PC-3 (cell line): ENCODE measurements around the gene GFRA1. TPM values are rescaled to one million over a fixed set of nuclear protein-coding genes. Genes with fewer than 3 reads are reported as not detected.

Experiments used
- ATAC-seq: fragments of 200-7000 bp; cut with Tn5 transposase; 2 replicates; pipeline ENCODE4 v1.9.1; 2020; ENCODE audit warnings: mild to moderate bottlenecking, moderate library complexity
- BruUV-seq: library from RNA; stranded (reverse); fragments of 400-500 nt; replicated peaks from 2 replicates; lab custom pipeline; 2021; lab: Mats Ljungman, UMichigan
- CTCF ChIA-PET: fragments of 300-600 bp; sonication (Branson Sonifier 250); formaldehyde crosslinking; loops from one replicate; lab custom pipeline; 2022; ENCODE audit warnings: antibody characterized with exemption; lab: Charles Lee
- POLR2A ChIA-PET: fragments of 300-600 bp; sonication (Branson Sonifier 250); formaldehyde crosslinking; loops from one replicate; lab custom pipeline; 2022; ENCODE audit warnings: antibody characterized with exemption; ENCODE audit not compliant: unreplicated experiment; lab: Charles Lee
- DNase-seq: peaks from one replicate; pipeline ENCODE4 v3.0.0-alpha.2; 2015
- H2AFZ ChIP-seq: fragments of 300-600 bp; sonication (generic); 2 replicates; pipeline ENCODE4 v1.6.0; 2016; ENCODE audit warnings: antibody characterized with exemption, low read length
- H3F3A ChIP-seq: fragments of 300-600 bp; sonication (generic); one replicate; pipeline ENCODE4 v1.6.0; 2017; ENCODE audit warnings: antibody characterized with exemption, low read length, control low read depth, mild to moderate bottlenecking; ENCODE audit not compliant: unreplicated experiment
- H3K27ac ChIP-seq: fragments of 300-600 bp; sonication (generic); 2 replicates; pipeline ENCODE4 v1.5.1; 2016; ENCODE audit warnings: mild to moderate bottlenecking, low read length
- H3K27me3 ChIP-seq: fragments of 300-600 bp; sonication (generic); 2 replicates; pipeline ENCODE4 v1.6.1; 2016; ENCODE audit warnings: low read length, mixed read lengths
- H3K36me3 ChIP-seq: fragments of 300-600 bp; sonication (generic); 2 replicates; pipeline ENCODE4 v1.6.1; 2016; ENCODE audit warnings: low read depth, mixed run types, low read length, mixed read lengths
- H3K4me1 ChIP-seq: fragments of 300-600 bp; sonication (generic); 2 replicates; pipeline ENCODE4 v1.5.1; 2016; ENCODE audit warnings: low read length; ENCODE audit not compliant: insufficient read depth
- H3K4me2 ChIP-seq: fragments of 300-600 bp; sonication (generic); 2 replicates; pipeline ENCODE4 v1.6.0; 2016; ENCODE audit warnings: low read length
- H3K4me3 ChIP-seq: fragments of 300-600 bp; sonication (generic); 2 replicates; pipeline ENCODE4 v1.5.1; 2016; ENCODE audit warnings: mild to moderate bottlenecking, low read length, mixed read lengths
- H3K79me2 ChIP-seq: fragments of 300-600 bp; sonication (generic); 2 replicates; pipeline ENCODE4 v1.6.1; 2017; ENCODE audit warnings: low read length, mixed read lengths
- H3K9ac ChIP-seq: fragments of 300-600 bp; sonication (generic); 2 replicates; pipeline ENCODE4 v1.6.0; 2016; ENCODE audit warnings: mild to moderate bottlenecking, low read length
- H3K9me2 ChIP-seq: fragments of 300-600 bp; sonication (generic); replicated peaks from 2 replicates; pipeline ENCODE4 v1.6.1; 2016; ENCODE audit warnings: mixed run types, low read length, mixed read lengths
- H3K9me3 ChIP-seq: fragments of 300-600 bp; sonication (generic); 2 replicates; pipeline ENCODE4 v1.6.1; 2016; ENCODE audit warnings: low read length, mixed read lengths
- H4K20me1 ChIP-seq: fragments of 300-600 bp; sonication (generic); 2 replicates; pipeline ENCODE4 v1.6.1; 2016; ENCODE audit warnings: low read length, mixed read lengths
- EZH2 ChIP-seq: fragments of 300-600 bp; sonication (generic); IDR thresholded peaks from one replicate; pipeline ENCODE4 v1.6.1; 2017; ENCODE audit warnings: antibody characterized with exemption, mild to moderate bottlenecking, low read length; ENCODE audit not compliant: unreplicated experiment
- EZH2phosphoT487 ChIP-seq: fragments of 300-600 bp; sonication (generic); IDR thresholded peaks from 2 replicates; pipeline ENCODE4 v1.6.1; 2018; ENCODE audit warnings: mild to moderate bottlenecking, antibody characterized with exemption, low read length, borderline replicate concordance
- intact Hi-C: fragments of 100-400 bp; cut with micrococcal nuclease; formaldehyde crosslinking; loops from 2 replicates; pipeline ENCODE4 v1.9.0; 2023
- total RNA-seq: library from RNA; depleted of rRNA; stranded (reverse); fragments of >200 nt; gene quantifications from 2 replicates; pipeline ENCODE4 v1.2.3, GENCODE V29; 2014
- TF ChIP-seq, protein P1 (sequence below): fragments of 300-600 bp; sonication (generic); conservative IDR thresholded peaks from 2 replicates; pipeline ENCODE4 v1.5.1; 2017; ENCODE audit warnings: antibody characterized with exemption, low read depth, mild to moderate bottlenecking, low read length

Gene GFRA1
- total RNA-seq, 1 experiment from 2014 or later = not detected

DNA sequence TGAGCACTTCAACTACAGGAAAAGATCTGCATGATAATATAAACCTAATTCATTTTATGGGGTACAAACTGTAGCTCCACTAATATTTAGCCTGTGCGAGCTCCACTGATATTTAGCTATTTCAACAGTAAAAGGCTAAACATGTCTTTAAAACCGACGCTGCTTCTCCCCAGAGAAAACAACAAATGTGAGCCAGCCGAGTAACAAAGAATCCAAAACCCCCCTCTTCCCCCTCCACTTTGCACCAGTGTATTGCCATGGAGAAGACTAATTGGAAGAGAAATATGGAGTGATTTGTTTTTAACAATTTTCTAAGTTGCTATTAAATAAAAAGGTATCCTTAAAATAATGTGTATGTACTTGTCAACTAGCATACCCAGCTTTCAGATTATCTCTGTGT is 136.7 kb downstream of the GFRA1 start:
- BruUV-seq = no TSS peak
- Histone ChIP-seq H3K9me2 (no peaks in the 10 kb centered on the region), H3K79me2 (no peaks in the 10 kb centered on the region), H3K36me3 (no peaks in the 10 kb centered on the region), H3K27me3 (no peaks in the 10 kb centered on the region), H3K27ac (no peak overlapping the region), H3K9ac (no peak overlapping the region), H3K4me3 (no peak overlapping the region), H4K20me1 (no peaks in the 10 kb centered on the region), H3K4me1 (no peaks in the 10 kb centered on the region), H3F3A (no peaks in the 10 kb centered on the region), H2AFZ (no peak overlapping the region), H3K4me2 (no peak overlapping the region), H3K9me3 (no peaks in the 10 kb centered on the region)
- ChIA-PET CTCF (no interaction called here), POLR2A (no interaction called here)
- DNase-seq = no peak
- intact Hi-C loops = no loop called here
- TF ChIP-seq EZH2phosphoT487 = no peak
- TF ChIP-seq, protein P1, sequence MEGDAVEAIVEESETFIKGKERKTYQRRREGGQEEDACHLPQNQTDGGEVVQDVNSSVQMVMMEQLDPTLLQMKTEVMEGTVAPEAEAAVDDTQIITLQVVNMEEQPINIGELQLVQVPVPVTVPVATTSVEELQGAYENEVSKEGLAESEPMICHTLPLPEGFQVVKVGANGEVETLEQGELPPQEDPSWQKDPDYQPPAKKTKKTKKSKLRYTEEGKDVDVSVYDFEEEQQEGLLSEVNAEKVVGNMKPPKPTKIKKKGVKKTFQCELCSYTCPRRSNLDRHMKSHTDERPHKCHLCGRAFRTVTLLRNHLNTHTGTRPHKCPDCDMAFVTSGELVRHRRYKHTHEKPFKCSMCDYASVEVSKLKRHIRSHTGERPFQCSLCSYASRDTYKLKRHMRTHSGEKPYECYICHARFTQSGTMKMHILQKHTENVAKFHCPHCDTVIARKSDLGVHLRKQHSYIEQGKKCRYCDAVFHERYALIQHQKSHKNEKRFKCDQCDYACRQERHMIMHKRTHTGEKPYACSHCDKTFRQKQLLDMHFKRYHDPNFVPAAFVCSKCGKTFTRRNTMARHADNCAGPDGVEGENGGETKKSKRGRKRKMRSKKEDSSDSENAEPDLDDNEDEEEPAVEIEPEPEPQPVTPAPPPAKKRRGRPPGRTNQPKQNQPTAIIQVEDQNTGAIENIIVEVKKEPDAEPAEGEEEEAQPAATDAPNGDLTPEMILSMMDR = no peak
- no peak for TF ChIP-seq EZH2
- no peak for ATAC-seq

DNA sequence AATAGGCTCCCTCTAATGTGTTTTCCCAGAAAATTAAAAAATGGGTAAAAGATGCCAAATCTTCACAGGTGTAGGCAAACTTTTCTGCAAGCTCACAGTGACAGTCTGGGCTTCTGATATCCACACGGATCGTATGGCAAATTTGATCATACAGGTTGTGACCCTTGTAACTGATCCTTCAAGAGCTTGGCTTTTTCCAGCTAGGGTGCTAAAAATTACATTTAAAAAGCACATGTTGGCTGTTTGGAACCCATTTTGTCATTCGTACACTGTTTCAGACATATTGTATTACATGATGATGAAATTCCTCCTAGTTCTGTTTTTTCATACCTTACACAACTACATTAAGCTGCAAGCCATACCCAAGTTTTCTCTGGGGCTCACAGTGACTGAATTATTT is 138.7 kb downstream of the GFRA1 start:
- no peaks in the 10 kb centered on the region for H3K36me3 ChIP-seq
- H3K9me2 ChIP-seq = no peaks in the 10 kb centered on the region
- H3K4me2 ChIP-seq = no peak overlapping the region
- no peaks in the 10 kb centered on the region for H4K20me1 ChIP-seq
- no peak overlapping the region for H3K27ac ChIP-seq
- ATAC-seq = no peak
- intact Hi-C loops = no loop called here
- H3F3A ChIP-seq = no peaks in the 10 kb centered on the region
- TF ChIP-seq EZH2phosphoT487 = no peak
- TF ChIP-seq, protein P1 = no peak
- no peak for TF ChIP-seq EZH2
- H3K79me2 ChIP-seq = no peaks in the 10 kb centered on the region
- POLR2A ChIA-PET = no interaction called here
- no TSS peak for BruUV-seq
- no peaks in the 10 kb centered on the region for H3K4me1 ChIP-seq
- no peak for DNase-seq
- CTCF ChIA-PET = no interaction called here
- H2AFZ ChIP-seq = no peak overlapping the region
- H3K9ac ChIP-seq = no peak overlapping the region
- no peaks in the 10 kb centered on the region for H3K27me3 ChIP-seq
- H3K4me3 ChIP-seq = no peak overlapping the region
- no peaks in the 10 kb centered on the region for H3K9me3 ChIP-seq

DNA sequence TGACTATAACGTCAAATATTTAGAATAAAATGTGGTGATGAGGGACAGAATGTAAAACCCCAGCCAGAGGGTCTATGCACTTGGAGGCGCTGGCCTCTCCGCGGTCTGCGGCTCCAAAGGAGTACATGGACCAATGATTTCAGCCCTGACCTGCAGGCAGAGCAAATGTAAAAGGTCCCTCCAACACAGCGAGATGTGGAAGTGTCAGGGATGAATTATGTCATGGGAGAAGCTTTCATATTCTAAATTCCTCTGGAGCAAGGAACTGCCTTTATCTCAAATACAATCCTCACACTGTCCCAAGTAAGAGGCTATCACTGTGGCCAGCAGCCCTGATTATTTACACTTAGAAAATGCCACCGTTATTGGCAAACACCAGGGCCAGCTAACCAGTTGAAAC is 139.4 kb downstream of the GFRA1 start:
- Histone ChIP-seq H3K4me2 (no peak overlapping the region), H3K27ac (no peak overlapping the region), H3K27me3 (no peaks in the 10 kb centered on the region), H2AFZ (no peak overlapping the region), H3K36me3 (no peaks in the 10 kb centered on the region), H3K4me3 (no peak overlapping the region), H3K4me1 (no peaks in the 10 kb centered on the region), H3F3A (no peaks in the 10 kb centered on the region), H3K9me3 (no peaks in the 10 kb centered on the region), H4K20me1 (no peaks in the 10 kb centered on the region), H3K9me2 (no peaks in the 10 kb centered on the region), H3K9ac (no peak overlapping the region), H3K79me2 (no peaks in the 10 kb centered on the region)
- intact Hi-C loops = no loop called here
- POLR2A ChIA-PET = no interaction called here
- BruUV-seq = no TSS peak
- no peak for DNase-seq
- CTCF ChIA-PET = no interaction called here
- ATAC-seq = no peak
- TF ChIP-seq, protein P1 = no peak
- no peak for TF ChIP-seq EZH2
- no peak for TF ChIP-seq EZH2phosphoT487
